HepG2 (cell line): Measurements from ENCODE around the gene SRSF4. TPM values are rescaled to one million over a fixed set of nuclear protein-coding genes. Genes with fewer than 3 reads are reported as not detected.

Experiments used
- JDP2 ChIP-seq: sonication (generic); formaldehyde crosslinking; IDR thresholded peaks from 2 replicates; pipeline ENCODE4 v1.8.1; 2022; ENCODE audit warnings: missing genetic modification reagents, borderline replicate concordance
- KAT7 ChIP-seq: IDR thresholded peaks from 2 replicates; pipeline ENCODE4 v1.6.1; 2018; ENCODE audit warnings: borderline replicate concordance, missing compliant biosample characterization
- MIER3 ChIP-seq: IDR thresholded peaks from 2 replicates; pipeline ENCODE4 v1.6.1; 2016; ENCODE audit warnings: missing compliant biosample characterization, borderline replicate concordance
- NPAS2 ChIP-seq: sonication (generic); formaldehyde crosslinking; IDR thresholded peaks from 2 replicates; pipeline ENCODE4 v1.8.0; 2022; ENCODE audit warnings: mild to moderate bottlenecking, missing genetic modification reagents, borderline replicate concordance
- PTBP1 ChIP-seq: fragments of 200-400 bp; formaldehyde crosslinking; IDR thresholded peaks from 2 replicates; pipeline ENCODE4 v1.6.1; 2018; ENCODE audit warnings: low read length, low read depth; ENCODE audit not compliant: poor library complexity, severe bottlenecking
- RCOR2 ChIP-seq: IDR thresholded peaks from 2 replicates; pipeline ENCODE4 v1.6.1; 2016; ENCODE audit warnings: missing biosample characterization, missing genetic modification reagents
- SMAD1 ChIP-seq: sonication (generic); formaldehyde crosslinking; IDR thresholded peaks from 2 replicates; pipeline ENCODE4 v1.4.0; 2020; ENCODE audit warnings: missing genetic modification reagents, low read depth, mild to moderate bottlenecking, borderline replicate concordance
- SYNCRIP ChIP-seq: fragments of 200-400 bp; formaldehyde crosslinking; IDR thresholded peaks from 2 replicates; pipeline ENCODE4 v1.6.1; 2018; ENCODE audit warnings: mild to moderate bottlenecking, low read depth, low read length; ENCODE audit not compliant: insufficient read depth
- ZNF292 ChIP-seq: sonication (generic); formaldehyde crosslinking; IDR thresholded peaks from 2 replicates; pipeline ENCODE4 v1.8.1; 2022; ENCODE audit warnings: mild to moderate bottlenecking, low read depth, missing genetic modification reagents, borderline replicate concordance
- ZNF337 ChIP-seq: sonication (generic); formaldehyde crosslinking; IDR thresholded peaks from 2 replicates; pipeline ENCODE4 v1.5.1; 2020; ENCODE audit warnings: missing genetic modification reagents, low read depth, mild to moderate bottlenecking, borderline replicate concordance
- ZNF501 ChIP-seq: sonication (generic); formaldehyde crosslinking; IDR thresholded peaks from 2 replicates; pipeline ENCODE4 v1.5.1; 2020; ENCODE audit warnings: mild to moderate bottlenecking, moderate library complexity, missing genetic modification reagents
- ZNF546 ChIP-seq: sonication (generic); formaldehyde crosslinking; conservative IDR thresholded peaks from 2 replicates; pipeline ENCODE4 v1.8.1; 2023; ENCODE audit warnings: mild to moderate bottlenecking, missing genetic modification reagents
- ZNF563 ChIP-seq: sonication (generic); formaldehyde crosslinking; IDR thresholded peaks from 2 replicates; pipeline ENCODE4 v1.8.0; 2022; ENCODE audit warnings: mild to moderate bottlenecking, moderate library complexity, missing genetic modification reagents
- ZNF768 ChIP-seq: sonication (generic); formaldehyde crosslinking; IDR thresholded peaks from 2 replicates; pipeline ENCODE4 v1.4.0; 2020; ENCODE audit warnings: missing genetic modification reagents
- ZNF850 ChIP-seq: sonication (generic); formaldehyde crosslinking; conservative IDR thresholded peaks from 2 replicates; pipeline ENCODE4 v1.9.0; 2021; ENCODE audit warnings: mild to moderate bottlenecking, missing genetic modification reagents
- polyA plus RNA-seq, 8 experiments: library from polyadenylated mRNA; depleted of rRNA in 3 of 8; stranded (reverse) in 7 of 8; unstranded in 1 of 8; fragments of >200 nt; fragmentation: Illumina TruSeq in 4 of 8; extraction: Trizol in 4 of 8; gene quantifications; 2 replicates each; pipeline versions ENCODE4 v1.2.1 to v1.2.3, GENCODE V29; 2011 to 2016; ENCODE audit warnings: low read depth in 4 of 8, missing spikeins in 1 of 8, mixed read lengths in 1 of 8; ENCODE audit not compliant: insufficient read depth in 1 of 8
- total RNA-seq, 5 experiments: library from RNA; depleted of rRNA; stranded (reverse); fragments of >200 nt; fragmentation: Illumina TruSeq; extraction: Trizol; gene quantifications; 2 replicates each; pipeline ENCODE4 v1.2.3, GENCODE V29; 2016; ENCODE audit warnings: low read depth in 1 of 5
- TF ChIP-seq, protein P1 (sequence below): sonication (generic); formaldehyde crosslinking; IDR thresholded peaks from 2 replicates; pipeline ENCODE4 v1.4.0; 2020; ENCODE audit warnings: mild to moderate bottlenecking, low read depth, missing genetic modification reagents
- TF ChIP-seq, protein P2 (sequence below): sonication (generic); formaldehyde crosslinking; IDR thresholded peaks from 2 replicates; pipeline ENCODE4 v1.5.0; 2020; ENCODE audit warnings: missing genetic modification reagents
- TF ChIP-seq, protein P3 (sequence below): sonication (generic); formaldehyde crosslinking; IDR thresholded peaks from 2 replicates; pipeline ENCODE4 v1.5.0; 2020; ENCODE audit warnings: mild to moderate bottlenecking, low read depth, missing genetic modification reagents, borderline replicate concordance
- TF ChIP-seq, protein P4 (sequence below): sonication (generic); formaldehyde crosslinking; IDR thresholded peaks from 2 replicates; pipeline ENCODE4 v1.5.0; 2020; ENCODE audit warnings: missing genetic modification reagents, mild to moderate bottlenecking, borderline replicate concordance
- TF ChIP-seq, protein P5 (sequence below): sonication (generic); formaldehyde crosslinking; IDR thresholded peaks from 2 replicates; pipeline ENCODE4 v1.5.1; 2020; ENCODE audit warnings: missing genetic modification reagents, mild to moderate bottlenecking, borderline replicate concordance

Gene SRSF4
- total and polyA plus RNA-seq, 2 of the 13 experiments (the other 11 are each of a cell fraction or from before 2014, with no cell fraction given) = 37.7 to 50.9 TPM

DNA sequence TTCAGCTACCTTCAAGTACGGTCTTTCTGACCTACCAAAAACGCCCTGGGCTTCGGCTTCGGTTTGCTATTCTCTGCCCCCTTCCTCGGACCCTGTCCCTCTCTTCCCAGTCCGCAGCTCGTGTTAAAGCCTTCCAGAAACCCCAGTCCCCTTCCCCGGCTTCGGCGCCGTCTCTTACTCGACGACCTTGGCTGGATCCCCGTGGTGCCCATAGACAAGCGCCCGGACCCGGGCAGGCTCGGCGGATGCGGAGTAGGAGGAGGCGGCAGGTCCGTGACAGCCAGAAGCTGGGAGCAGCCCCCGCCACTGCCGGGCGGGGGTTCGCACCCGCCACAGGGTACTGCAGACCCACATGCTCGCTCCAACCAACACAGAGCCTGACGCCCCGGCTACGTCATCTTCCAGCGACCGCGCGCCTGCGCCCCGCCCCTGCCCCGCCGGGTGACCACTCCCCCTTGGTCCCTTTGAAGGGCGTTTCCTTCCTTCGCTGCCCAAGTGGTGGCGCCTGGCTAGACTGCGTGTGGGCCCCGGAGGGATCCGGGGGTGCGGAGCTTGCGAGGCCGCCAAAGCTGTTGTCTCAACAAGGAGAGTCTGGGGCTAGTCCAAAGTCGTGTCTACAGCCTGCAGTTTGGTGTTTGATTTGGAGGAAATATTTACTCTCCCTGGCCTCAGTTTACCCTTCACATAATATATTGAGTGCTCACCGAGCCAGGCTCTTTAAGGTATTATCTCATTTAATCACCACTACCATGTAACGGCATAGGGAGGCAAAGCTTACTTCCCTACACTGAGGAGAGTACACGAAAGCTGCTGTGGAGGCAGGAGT is 49.1 kb upstream of the SRSF4 start, which contains the start of gene MECR (continued):
- no peak for TF ChIP-seq JDP2 (CRISPR knock-in tag)
- TF ChIP-seq ZNF768 = no peak
- TF ChIP-seq ZNF546 (CRISPR knock-in tag) = peak; percentile 34; the same call in 1 of the 2 replicates
- TF ChIP-seq ZNF292 (CRISPR knock-in tag) = peak; percentile 65; the same call in 1 of the 2 replicates
- TF ChIP-seq, protein P1, sequence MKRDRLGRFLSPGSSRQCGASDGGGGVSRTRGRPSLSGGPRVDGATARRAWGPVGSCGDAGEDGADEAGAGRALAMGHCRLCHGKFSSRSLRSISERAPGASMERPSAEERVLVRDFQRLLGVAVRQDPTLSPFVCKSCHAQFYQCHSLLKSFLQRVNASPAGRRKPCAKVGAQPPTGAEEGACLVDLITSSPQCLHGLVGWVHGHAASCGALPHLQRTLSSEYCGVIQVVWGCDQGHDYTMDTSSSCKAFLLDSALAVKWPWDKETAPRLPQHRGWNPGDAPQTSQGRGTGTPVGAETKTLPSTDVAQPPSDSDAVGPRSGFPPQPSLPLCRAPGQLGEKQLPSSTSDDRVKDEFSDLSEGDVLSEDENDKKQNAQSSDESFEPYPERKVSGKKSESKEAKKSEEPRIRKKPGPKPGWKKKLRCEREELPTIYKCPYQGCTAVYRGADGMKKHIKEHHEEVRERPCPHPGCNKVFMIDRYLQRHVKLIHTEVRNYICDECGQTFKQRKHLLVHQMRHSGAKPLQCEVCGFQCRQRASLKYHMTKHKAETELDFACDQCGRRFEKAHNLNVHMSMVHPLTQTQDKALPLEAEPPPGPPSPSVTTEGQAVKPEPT (CRISPR knock-in tag) = no peak
- TF ChIP-seq ZNF563 (CRISPR knock-in tag) = peak; percentile 52; the same call in 1 of the 2 replicates
- no peak for TF ChIP-seq NPAS2 (CRISPR knock-in tag)
- TF ChIP-seq, protein P2, sequence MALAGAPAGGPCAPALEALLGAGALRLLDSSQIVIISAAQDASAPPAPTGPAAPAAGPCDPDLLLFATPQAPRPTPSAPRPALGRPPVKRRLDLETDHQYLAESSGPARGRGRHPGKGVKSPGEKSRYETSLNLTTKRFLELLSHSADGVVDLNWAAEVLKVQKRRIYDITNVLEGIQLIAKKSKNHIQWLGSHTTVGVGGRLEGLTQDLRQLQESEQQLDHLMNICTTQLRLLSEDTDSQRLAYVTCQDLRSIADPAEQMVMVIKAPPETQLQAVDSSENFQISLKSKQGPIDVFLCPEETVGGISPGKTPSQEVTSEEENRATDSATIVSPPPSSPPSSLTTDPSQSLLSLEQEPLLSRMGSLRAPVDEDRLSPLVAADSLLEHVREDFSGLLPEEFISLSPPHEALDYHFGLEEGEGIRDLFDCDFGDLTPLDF (CRISPR knock-in tag) = peak; percentile 69; the same call in 1 of the 2 replicates
- TF ChIP-seq ZNF501 = peak; percentile 96
- TF ChIP-seq RCOR2 = 0 out of 2 replicates have a peak, but pooled peaks have one; percentile 49
- TF ChIP-seq, protein P3, sequence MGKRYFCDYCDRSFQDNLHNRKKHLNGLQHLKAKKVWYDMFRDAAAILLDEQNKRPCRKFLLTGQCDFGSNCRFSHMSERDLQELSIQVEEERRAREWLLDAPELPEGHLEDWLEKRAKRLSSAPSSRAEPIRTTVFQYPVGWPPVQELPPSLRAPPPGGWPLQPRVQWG (CRISPR knock-in tag) = no peak
- TF ChIP-seq PTBP1 = no peak
- peak; percentile 66; the same call in 1 of the 2 replicates for TF ChIP-seq KAT7
- TF ChIP-seq, protein P4, sequence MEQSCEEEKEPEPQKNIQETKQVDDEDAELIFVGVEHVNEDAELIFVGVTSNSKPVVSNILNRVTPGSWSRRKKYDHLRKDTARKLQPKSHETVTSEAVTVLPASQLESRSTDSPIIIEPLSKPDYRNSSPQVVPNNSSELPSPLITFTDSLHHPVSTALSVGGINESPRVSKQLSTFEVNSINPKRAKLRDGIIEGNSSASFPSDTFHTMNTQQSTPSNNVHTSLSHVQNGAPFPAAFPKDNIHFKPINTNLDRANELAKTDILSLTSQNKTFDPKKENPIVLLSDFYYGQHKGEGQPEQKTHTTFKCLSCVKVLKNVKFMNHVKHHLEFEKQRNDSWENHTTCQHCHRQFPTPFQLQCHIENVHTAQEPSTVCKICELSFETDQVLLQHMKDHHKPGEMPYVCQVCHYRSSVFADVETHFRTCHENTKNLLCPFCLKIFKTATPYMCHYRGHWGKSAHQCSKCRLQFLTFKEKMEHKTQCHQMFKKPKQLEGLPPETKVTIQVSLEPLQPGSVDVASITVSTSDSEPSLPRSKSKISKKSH = no peak
- TF ChIP-seq MIER3 (CRISPR knock-in tag) = no peak
- TF ChIP-seq ZNF337 (CRISPR knock-in tag) = no peak
- peak; percentile 35; the same call in 1 of the 2 replicates for TF ChIP-seq SMAD1 (CRISPR knock-in tag)
- TF ChIP-seq SYNCRIP = no peak
- TF ChIP-seq, protein P5, sequence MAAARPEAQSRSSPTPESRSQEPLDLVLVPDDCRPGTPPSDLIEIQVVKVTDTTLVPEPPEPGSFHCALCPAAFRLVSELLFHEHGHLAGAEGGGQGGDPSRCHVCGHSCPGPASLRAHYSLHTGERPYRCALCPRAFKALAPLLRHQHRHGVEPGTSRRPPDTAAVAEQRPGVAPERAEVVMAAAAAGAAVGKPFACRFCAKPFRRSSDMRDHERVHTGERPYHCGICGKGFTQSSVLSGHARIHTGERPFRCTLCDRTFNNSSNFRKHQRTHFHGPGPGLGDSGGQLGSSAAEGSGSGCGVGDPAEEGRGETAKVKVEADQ (CRISPR knock-in tag) = no peak
- TF ChIP-seq ZNF850 (CRISPR knock-in tag) = no peak
